Panc1 (cell line): Measurements from ENCODE around the gene NR2C1. TPM values are rescaled to one million over a fixed set of nuclear protein-coding genes. Genes with fewer than 3 reads are reported as not detected.

Experiments
- ATAC-seq: fragments of 200-7000 bp; cut with Tn5 transposase; 2 replicates; pipeline ENCODE4 v1.9.1; 2020; ENCODE audit warnings: mild to moderate bottlenecking, moderate library complexity
- BruUV-seq: library from RNA; stranded (reverse); fragments of 400-500 nt; replicated peaks from 2 replicates; lab custom pipeline; 2021; lab: Mats Ljungman, UMichigan
- CTCF ChIA-PET: fragments of 300-600 bp; sonication (Branson Sonifier 250); formaldehyde crosslinking; loops from one replicate; lab custom pipeline; 2022; ENCODE audit warnings: antibody characterized with exemption; lab: Charles Lee
- POLR2A ChIA-PET: fragments of 300-600 bp; sonication (Branson Sonifier 250); formaldehyde crosslinking; loops from one replicate; lab custom pipeline; 2022; ENCODE audit warnings: antibody characterized with exemption; lab: Charles Lee
- DNase-seq: peaks from one replicate; pipeline ENCODE4 v3.0.0-alpha.2; 2010; ENCODE audit warnings: low read depth, low spot score
- H3K27ac ChIP-seq: 2 replicates; pipeline ENCODE4 v1.5.1; 2011; ENCODE audit warnings: mild to moderate bottlenecking, low read length, inconsistent platforms
- H3K27me3 ChIP-seq: fragments of 200-500 bp; sonication (Bioruptor generic); 2 replicates; pipeline ENCODE4 v1.6.0; 2014; ENCODE audit warnings: low read length, inconsistent platforms; ENCODE audit not compliant: control insufficient read depth, insufficient read depth
- H3K36me3 ChIP-seq: fragments of 200-500 bp; sonication (Bioruptor generic); 2 replicates; pipeline ENCODE4 v1.5.1; 2014; ENCODE audit warnings: inconsistent platforms, mild to moderate bottlenecking, low read length, moderate library complexity; ENCODE audit not compliant: control insufficient read depth, insufficient read depth
- H3K4me1 ChIP-seq: 2 replicates; pipeline ENCODE4 v1.5.1; 2011; ENCODE audit warnings: inconsistent platforms, mild to moderate bottlenecking, low read length, moderate library complexity; ENCODE audit not compliant: control insufficient read depth, insufficient read depth
- H3K4me3 ChIP-seq, 2 experiments: 2 replicates each; pipeline ENCODE4 v1.5.1; 2011 to 2012; ENCODE audit warnings: low read depth in 2 of 2, low read length in 2 of 2, mild to moderate bottlenecking in 2 of 2, inconsistent platforms in 1 of 2, moderate library complexity in 1 of 2
- H3K9me3 ChIP-seq: fragments of 200-500 bp; sonication (Bioruptor generic); 2 replicates; pipeline ENCODE4 v1.5.1; 2014; ENCODE audit warnings: low read depth, mild to moderate bottlenecking, inconsistent platforms, low read length, moderate library complexity; ENCODE audit not compliant: control insufficient read depth, insufficient read depth
- POLR2AphosphoS5 ChIP-seq: IDR thresholded peaks from 2 replicates; pipeline ENCODE4 v1.6.1; 2012; ENCODE audit warnings: mild to moderate bottlenecking, low read depth, low read length, moderate library complexity
- SIN3A ChIP-seq: IDR thresholded peaks from 2 replicates; pipeline ENCODE4 v1.6.1; 2012; ENCODE audit warnings: low read depth, mild to moderate bottlenecking, low read length, moderate library complexity, borderline replicate concordance; ENCODE audit not compliant: insufficient read depth
- TCF7L2 ChIP-seq: IDR thresholded peaks from 2 replicates; pipeline ENCODE4 v1.6.1; 2011; ENCODE audit warnings: mild to moderate bottlenecking, low read depth, low read length, inconsistent platforms
- in situ Hi-C: cut with HindIII; loops from 2 replicates; pipeline ENCODE4 v1.10.0; 2016; ENCODE audit warnings: low sequenced_read_pairs, low pct_unique_long_range_greater_than_20kb
- intact Hi-C: fragments of 100-400 bp; cut with micrococcal nuclease; formaldehyde crosslinking; loops from one replicate; pipeline ENCODE4 v1.10.0; 2022; ENCODE audit not compliant: unreplicated experiment
- total RNA-seq: library from RNA; stranded (reverse); gene quantifications from one replicate; pipeline ENCODE4 v1.2.1, GENCODE V29; 2021; ENCODE audit not compliant: unreplicated experiment
- TF ChIP-seq, protein P1 (sequence below), 2 experiments: IDR thresholded peaks; 2 replicates each; pipeline ENCODE4 v1.6.1; 2011 to 2012; ENCODE audit warnings: low read depth in 2 of 2, control low read depth in 1 of 2, low read length in 1 of 2, mild to moderate bottlenecking in 1 of 2, moderate library complexity in 1 of 2; ENCODE audit not compliant: insufficient read depth in 1 of 2
- TF ChIP-seq, protein P2 (sequence below): fragments of 450-650 bp; IDR thresholded peaks from 2 replicates; pipeline ENCODE4 v1.5.1; 2017; ENCODE audit warnings: mild to moderate bottlenecking

Gene NR2C1
- total RNA-seq, 1 experiment from 2014 or later = 84.6 TPM

- CTCF ChIA-PET = no interaction called here
- no peaks in the 10 kb centered on the region for H3K27me3 ChIP-seq
- H3K4me1 ChIP-seq = peaks cover 20% of the 10 kb centered on the region
- 0 out of 2 replicates have a peak overlapping the region, but pooled peaks have one; percentile 9 for H3K27ac ChIP-seq
- TF ChIP-seq, protein P1, sequence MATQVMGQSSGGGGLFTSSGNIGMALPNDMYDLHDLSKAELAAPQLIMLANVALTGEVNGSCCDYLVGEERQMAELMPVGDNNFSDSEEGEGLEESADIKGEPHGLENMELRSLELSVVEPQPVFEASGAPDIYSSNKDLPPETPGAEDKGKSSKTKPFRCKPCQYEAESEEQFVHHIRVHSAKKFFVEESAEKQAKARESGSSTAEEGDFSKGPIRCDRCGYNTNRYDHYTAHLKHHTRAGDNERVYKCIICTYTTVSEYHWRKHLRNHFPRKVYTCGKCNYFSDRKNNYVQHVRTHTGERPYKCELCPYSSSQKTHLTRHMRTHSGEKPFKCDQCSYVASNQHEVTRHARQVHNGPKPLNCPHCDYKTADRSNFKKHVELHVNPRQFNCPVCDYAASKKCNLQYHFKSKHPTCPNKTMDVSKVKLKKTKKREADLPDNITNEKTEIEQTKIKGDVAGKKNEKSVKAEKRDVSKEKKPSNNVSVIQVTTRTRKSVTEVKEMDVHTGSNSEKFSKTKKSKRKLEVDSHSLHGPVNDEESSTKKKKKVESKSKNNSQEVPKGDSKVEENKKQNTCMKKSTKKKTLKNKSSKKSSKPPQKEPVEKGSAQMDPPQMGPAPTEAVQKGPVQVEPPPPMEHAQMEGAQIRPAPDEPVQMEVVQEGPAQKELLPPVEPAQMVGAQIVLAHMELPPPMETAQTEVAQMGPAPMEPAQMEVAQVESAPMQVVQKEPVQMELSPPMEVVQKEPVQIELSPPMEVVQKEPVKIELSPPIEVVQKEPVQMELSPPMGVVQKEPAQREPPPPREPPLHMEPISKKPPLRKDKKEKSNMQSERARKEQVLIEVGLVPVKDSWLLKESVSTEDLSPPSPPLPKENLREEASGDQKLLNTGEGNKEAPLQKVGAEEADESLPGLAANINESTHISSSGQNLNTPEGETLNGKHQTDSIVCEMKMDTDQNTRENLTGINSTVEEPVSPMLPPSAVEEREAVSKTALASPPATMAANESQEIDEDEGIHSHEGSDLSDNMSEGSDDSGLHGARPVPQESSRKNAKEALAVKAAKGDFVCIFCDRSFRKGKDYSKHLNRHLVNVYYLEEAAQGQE (IDR thresholded peaks at IDR 0.05; ENCODE audit: insufficient read depth in 1 of 2, low read depth in 2 of 2, low read length in 1 of 2) = no peak
- TF ChIP-seq, protein P2, sequence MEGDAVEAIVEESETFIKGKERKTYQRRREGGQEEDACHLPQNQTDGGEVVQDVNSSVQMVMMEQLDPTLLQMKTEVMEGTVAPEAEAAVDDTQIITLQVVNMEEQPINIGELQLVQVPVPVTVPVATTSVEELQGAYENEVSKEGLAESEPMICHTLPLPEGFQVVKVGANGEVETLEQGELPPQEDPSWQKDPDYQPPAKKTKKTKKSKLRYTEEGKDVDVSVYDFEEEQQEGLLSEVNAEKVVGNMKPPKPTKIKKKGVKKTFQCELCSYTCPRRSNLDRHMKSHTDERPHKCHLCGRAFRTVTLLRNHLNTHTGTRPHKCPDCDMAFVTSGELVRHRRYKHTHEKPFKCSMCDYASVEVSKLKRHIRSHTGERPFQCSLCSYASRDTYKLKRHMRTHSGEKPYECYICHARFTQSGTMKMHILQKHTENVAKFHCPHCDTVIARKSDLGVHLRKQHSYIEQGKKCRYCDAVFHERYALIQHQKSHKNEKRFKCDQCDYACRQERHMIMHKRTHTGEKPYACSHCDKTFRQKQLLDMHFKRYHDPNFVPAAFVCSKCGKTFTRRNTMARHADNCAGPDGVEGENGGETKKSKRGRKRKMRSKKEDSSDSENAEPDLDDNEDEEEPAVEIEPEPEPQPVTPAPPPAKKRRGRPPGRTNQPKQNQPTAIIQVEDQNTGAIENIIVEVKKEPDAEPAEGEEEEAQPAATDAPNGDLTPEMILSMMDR = no peak
- TF ChIP-seq POLR2AphosphoS5 (no peak), SIN3A (no peak), TCF7L2 (no peak)
- in situ Hi-C loops (loop anchor here (5.0 kb wide), 1 partner anchor 92 kb away; no protein-coding TSS in a partner anchor), intact Hi-C loops (loop anchor here (10.0 kb wide), 1 partner anchor 420 kb away; no protein-coding TSS in a partner anchor)
- POLR2A ChIA-PET = interaction anchor here (0.6 kb wide), 1 partner anchor 289 kb away, joined by 3 read pairs; no protein-coding TSS in a partner anchor
- H3K9me3 ChIP-seq = no peaks in the 10 kb centered on the region
- no peak overlapping the region for H3K4me3 ChIP-seq
- ATAC-seq (no peak), DNase-seq (no peak)
- BruUV-seq = no TSS peak
- H3K36me3 ChIP-seq = no peaks in the 10 kb centered on the region; the same call in 1 of the 2 replicates
These were observed 41.5 kb upstream of the NR2C1 start for GRCh38 chr12:95114766-95115405.

GRCh38 chr12:95107362-95107761, 33.9 kb upstream of the NR2C1 start:
- Histone ChIP-seq H3K36me3 (peaks cover 12% of the 10 kb centered on the region; the same call in 1 of the 2 replicates), H3K27me3 (no peaks in the 10 kb centered on the region), H3K9me3 (no peaks in the 10 kb centered on the region), H3K27ac (no peak overlapping the region), H3K4me3 (no peak overlapping the region), H3K4me1 (peaks cover 7% of the 10 kb centered on the region)
- no peak for TF ChIP-seq SIN3A
- TF ChIP-seq, protein P2 = no peak
- TF ChIP-seq TCF7L2 = no peak
- TF ChIP-seq, protein P1 (IDR thresholded peaks at IDR 0.05; ENCODE audit: insufficient read depth in 1 of 2, low read depth in 2 of 2, low read length in 1 of 2) = no peak
- BruUV-seq = no TSS peak
- in situ Hi-C loops (no loop called here), intact Hi-C loops (no loop called here)
- ATAC-seq = no peak
- POLR2A ChIA-PET = no interaction called here
- no peak for DNase-seq
- CTCF ChIA-PET = no interaction called here
